ENCODE results near the gene CGREF1.

Gene CGREF1

DNA sequence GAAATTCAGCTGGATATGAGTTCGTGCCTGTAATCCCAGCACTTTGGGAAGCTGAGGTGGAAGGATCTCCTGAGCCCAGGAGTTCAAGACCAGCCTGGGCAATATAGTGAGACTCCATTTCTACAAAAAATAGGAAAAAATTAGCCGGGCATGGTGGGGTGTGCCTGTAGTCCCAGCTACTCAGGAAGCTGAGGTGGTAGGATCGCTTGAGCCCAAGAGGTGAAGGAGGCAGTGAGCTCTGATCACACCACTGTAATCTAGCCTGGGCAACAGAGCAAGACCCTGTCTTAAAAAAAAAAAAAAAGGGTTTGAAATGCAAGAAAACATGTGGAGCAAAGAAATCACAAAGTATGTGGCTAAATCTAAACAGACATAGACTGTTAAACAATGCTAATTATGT is 9.8 kb downstream of the CGREF1 start:
- DNase-seq: no peak

DNA sequence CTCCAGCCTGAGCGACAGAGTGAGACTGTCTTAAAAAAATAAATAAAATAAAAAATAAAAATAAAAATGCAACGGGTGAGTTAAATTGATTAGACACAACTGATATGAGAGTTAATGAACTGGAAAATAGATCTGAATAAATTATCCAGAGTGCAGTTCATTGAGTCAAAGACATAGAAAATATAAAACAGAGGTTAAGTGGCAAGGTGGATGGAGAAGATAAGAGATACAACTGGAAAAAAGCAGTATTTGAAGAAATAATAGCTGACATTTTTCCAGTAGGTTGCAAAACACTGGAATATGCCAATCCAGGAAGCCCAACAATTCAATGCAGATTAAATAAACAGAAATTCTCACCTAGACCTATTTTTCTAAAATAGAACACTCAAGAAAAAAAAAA is 10.7 kb downstream of the CGREF1 start:
- no peak for DNase-seq

DNA sequence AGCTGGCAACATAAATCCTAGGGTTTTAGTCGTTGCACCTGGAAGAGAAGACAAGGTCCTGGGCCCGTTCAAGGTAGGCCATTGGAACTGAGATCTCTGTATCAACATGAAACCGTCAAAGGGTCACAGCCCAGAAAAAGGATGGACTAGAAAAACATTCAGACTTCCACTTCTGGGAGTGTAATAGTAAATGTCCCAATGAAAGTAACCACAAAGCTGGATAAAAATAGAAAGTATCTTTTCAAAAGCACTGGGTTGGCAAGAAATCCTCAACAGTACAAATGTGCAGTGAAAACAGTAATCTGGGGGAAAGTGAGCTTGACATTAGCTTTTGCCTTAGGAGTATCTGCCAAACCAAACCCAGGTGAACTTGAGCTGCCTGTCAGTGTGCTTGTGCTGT is 12.9 kb downstream of the CGREF1 start:
- no peak for DNase-seq

DNA sequence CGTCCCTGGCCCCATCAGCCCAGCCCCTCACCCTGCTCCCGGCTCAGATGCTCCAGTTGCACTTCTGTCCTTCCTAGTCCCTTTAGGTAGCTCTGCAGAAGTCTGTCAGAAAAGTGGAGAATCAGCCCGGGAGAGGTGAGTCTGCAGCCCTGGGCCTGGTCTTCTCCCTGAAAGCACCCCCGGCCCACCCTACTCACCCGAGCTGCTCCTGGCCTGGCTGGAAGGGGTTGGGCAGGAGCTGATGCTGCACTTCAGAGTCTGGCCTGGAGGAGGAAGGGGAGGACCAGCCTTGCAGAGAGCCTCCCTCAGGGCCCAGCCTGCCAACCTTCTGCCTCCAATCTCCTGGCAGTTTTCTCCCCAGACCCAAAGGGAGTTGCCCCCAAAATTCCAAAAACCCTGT is 16.6 kb downstream of the CGREF1 start:
- DNase-seq: no peak

DNA sequence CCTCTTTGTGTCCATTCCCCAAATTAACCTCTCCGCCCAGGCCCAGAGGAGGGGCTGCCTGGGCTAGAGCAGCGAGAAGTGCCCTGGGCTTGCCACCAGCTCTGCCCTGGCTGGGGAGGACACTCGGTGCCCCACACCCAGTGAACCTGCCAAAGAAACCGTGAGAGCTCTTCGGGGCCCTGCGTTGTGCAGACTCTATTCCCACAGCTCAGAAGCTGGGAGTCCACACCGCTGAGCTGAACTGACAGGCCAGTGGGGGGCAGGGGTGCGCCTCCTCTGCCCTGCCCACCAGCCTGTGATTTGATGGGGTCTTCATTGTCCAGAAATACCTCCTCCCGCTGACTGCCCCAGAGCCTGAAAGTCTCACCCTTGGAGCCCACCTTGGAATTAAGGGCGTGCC is 18.9 kb downstream of the CGREF1 start:
- no peak for DNase-seq

DNA sequence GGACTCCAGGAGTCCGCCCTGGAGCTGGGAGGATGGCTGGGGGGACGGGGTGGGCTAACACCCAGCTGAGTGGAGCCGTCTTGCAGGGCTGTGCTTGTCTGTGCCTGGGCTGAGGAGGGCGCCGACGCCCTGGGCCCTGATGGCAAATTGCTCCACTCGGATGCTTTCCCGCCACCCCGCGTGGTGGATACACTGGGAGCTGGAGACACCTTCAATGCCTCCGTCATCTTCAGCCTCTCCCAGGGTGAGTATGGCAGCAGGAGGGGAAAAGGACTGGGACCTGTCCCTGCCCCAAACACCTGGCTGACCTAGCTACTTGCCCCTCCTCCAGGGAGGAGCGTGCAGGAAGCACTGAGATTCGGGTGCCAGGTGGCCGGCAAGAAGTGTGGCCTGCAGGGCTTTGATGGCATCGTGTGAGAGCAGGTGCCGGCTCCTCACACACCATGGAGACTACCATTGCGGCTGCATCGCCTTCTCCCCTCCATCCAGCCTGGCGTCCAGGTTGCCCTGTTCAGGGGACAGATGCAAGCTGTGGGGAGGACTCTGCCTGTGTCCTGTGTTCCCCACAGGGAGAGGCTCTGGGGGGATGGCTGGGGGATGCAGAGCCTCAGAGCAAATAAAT is 19.5 kb downstream of the CGREF1 start:
- no peak for DNase-seq

DNA sequence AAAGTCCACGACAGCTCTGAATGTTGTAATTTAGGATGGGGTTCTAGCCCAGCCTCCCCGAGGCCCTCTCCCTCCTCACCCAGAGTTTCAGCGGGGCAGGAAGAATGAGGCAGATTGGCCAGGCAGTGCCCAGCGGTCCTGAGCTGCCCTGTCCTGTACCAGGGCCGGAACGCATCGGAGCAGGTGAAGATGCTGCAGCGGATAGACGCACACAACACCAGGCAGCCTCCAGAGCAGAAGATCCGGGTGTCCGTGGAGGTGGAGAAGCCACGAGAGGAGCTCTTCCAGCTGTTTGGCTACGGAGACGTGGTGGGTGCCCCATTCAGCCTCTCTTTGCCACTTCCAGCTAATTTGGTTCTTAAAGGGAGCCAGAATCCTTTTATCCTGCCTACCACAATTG is 21.6 kb downstream of the CGREF1 start:
- DNase-seq: no peak

DNA sequence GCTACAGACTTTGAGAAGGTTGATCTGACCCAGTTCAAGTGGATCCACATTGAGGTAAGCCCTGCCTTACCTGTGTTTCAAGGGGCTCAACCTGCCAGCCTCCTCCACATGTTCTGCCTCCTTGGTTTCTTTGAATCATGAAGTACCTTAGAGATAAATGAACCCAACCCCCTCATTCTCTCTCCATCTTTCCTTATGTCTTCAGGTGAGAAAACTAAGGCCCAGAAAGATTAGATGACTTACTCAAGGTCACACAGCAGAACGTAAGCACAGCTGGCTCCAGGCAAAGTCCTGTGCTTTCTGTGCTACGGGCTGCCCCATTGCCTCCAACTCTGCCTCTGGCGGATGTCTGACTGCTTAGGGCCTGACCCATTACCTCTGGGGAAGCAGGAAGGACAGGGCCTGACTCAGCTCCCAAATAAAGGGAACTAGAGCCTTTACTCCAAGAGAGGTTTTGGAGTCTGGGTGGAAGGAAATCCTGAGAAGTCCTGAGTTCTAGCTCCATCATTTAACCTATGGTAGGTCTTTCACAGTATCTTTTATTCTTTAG is 22.1 kb downstream of the CGREF1 start:
- no peak for DNase-seq

DNA sequence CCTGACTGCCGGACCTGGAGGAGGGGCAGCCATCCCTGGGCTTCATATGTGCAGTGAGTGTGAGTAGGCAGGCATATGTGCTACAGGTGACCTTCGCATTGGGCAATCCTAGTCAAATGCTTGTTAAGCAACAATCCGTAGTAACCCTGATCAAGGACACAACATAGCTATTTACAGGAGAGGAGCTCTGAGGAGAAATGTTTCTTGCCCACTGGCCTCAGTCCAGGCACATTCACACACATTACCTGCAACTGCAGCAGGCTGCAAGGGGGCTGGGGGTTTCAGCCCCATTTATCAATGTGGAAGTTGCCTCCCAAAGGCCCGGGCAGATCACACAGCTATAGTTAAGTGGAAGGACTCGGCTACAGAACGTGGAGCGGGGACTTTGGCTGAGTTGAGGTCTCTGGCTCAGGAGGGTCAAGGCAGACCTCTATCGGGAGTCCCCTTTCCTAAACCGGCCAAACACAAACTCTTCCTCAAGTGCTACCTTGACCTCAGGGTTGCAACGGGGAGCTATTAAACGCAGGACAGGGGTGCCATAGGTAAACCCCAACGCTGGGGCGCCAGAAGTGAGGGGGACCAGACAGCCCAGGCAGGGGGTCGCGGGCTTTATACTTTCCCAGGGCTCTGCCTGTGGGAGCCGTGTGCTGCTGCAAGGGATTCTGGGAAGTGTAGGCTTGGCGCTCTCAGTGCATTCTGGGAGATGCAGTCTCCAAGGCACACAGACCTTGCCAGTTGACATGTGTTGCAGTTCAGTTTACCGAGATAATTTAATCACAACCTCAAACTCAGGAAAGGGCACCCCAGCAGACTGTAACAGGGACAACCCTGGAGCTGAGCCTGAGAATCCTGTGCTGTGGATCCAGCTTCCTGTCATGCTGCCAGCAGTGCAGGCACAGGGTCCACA is 22.9 kb downstream of the CGREF1 start:
- DNase-seq: no peak

DNA sequence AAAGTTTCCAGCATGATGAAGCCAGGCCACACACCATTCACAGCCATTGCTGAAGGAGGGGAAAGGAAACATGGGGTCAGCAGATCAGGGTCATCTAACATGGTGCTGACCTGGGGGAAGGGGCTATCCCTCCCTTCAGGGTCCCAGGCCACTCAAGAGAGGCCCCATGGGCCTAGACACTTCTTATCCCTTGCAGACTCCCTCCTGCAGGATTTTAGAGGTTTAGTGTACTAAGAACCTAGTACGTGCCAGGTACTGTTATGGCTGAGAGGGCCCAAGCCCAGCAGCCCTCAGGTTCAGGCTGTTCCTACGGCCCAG is 23.5 kb downstream of the CGREF1 start:
- no peak for DNase-seq

DNA sequence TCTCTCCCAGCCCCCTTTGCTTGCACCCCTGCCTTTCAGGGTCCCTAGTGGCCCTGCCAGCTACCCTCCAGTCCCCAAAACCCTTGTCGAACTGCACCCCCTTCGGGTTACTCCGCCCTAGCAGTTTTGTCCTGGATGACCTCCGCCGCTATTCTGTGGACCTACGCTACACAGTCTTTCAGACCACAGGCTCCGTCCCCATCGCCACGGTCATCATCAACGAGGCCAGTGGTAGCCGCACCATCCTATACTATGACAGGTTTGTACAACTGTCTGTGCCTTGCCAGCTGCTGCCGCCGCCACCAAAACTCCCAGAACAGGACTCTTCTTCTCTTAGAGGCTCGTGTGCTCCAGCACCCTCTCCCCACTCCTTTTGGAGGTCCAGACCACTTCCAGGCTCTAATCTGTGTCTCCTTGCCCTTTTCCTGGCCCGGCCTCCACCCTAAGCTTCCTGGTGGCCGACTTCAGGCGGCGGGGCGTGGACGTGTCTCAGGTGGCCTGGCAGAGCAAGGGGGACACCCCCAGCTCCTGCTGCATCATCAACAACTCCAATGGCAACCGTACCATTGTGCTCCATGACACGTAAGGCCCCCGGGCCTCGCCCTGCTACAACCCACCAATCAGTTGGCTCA is 24.5 kb downstream of the CGREF1 start:
- DNase-seq: no peak

DNA sequence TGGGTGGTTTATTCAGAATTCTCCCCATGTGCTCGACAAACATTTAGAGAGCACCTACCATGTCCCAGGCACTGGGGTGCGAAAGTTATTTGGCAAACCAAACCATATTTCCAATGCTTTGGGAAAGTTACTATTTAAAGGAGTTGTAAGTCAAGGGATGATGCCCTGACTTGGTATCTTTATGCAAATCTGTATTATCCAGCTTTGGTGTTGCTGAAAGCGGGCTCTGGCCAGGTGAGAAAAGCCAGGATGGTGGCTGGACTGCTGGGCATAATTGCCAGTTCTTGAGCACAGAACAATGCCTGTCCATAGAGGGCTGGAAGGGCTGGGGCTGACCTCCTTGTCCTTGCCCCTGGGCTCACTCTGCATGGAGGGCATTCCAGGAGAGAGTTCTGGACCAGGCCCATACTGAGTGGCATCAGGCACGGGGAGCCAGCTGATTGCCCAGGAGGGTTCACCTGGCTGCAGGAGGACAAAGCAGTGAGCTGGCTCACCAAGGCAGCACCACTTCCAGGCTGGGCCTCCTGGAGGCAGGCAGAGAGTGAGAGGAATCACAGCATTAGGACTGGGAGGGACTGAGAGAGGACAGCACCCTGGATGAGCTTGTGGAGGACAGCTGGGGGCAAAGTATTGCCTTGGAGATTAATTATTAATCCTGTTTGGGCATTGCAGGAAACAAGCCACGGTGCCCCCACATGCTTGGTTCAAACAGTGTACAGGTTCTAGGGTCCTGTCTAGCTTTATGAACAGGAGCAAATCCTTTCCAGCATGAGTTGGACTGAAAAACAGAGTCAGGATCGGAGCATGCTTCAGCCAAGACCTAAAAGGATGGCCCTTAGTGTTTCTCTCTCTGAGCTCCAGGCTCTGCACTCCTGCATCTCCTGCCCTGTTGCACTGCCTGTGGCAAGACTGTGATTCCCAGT is 25.2 kb downstream of the CGREF1 start:
- DNase-seq: no peak

DNA sequence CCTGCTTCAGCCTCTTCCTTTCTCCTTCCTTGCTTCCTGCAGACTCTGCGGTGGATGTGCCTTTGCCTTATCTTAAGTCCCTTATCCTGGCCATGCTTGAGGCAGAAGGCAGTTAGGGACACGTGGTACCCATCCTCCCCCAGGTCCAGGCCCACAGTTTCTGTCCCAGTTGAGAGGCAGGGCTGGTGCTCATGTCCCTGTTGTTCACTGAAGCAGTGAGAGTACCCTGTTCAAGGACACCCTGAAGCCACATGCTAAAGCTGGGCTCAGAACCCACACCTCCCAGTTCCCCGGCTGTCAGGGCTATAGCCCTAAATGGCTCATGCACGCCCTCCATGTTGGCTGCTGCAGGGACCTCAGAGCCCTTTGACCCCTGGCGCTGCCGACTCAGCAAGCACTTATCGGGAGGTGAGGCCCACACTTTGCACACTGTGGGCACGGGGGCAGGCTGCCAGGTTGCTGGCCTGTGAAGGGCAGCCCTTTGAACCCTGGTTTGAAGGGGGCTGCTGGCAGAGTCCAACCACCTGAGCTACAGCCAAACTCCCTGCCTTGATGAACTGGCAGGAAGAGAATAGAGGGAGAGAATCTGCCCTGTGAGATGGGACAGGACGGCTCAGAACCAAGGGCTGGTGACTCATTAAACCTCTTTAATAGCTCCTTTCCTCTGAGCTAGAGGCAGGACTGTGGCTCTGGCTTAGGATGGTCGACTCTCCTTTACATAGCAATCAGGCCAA is 26.1 kb downstream of the CGREF1 start:
- DNase-seq: no peak

DNA sequence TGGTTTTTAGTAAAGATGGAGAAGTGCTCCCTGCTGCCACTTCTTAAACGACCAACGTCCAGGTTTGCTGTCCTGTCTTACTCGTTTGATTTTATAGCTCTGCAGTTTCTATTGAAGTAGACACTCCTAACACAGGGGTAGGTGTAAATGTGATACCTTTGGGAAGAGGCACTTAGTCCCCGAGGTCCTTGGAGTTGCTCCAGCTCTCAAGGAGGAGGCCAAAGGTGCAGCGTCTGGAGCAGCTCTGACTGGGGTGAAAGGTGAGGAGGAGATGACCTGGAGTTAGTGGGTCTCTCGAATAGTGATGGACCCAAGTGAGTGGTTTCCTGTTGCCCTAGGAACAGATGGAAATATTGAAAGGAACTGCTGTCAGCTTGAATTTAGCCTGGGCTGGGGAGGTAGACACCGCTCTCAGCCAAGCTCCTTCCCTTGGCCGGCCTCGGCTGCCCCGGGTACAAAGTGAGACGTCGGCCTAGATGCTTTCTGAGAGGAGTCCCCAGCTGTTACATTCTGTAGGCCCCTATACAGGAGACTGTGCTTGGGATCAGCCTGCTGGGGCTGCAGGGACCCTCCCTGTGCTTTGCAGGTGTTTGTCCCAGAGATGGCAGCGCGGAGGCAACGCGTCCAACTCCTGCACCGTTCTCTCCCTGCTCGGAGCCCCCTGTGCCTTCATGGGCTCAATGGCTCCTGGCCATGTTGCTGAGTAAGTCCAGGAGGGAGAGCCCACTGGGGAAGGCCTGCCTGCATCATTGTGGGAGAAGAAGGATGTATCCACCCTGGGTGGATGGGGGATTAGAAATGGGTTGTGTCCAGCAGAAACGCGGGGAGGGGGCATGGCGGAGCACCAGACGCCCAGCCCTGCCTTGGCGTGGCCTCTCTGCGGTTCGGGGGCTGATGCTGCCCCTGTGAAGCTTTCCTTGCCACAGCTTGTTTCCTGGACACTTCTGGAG is 26.9 kb downstream of the CGREF1 start:
- DNase-seq: no peak

DNA sequence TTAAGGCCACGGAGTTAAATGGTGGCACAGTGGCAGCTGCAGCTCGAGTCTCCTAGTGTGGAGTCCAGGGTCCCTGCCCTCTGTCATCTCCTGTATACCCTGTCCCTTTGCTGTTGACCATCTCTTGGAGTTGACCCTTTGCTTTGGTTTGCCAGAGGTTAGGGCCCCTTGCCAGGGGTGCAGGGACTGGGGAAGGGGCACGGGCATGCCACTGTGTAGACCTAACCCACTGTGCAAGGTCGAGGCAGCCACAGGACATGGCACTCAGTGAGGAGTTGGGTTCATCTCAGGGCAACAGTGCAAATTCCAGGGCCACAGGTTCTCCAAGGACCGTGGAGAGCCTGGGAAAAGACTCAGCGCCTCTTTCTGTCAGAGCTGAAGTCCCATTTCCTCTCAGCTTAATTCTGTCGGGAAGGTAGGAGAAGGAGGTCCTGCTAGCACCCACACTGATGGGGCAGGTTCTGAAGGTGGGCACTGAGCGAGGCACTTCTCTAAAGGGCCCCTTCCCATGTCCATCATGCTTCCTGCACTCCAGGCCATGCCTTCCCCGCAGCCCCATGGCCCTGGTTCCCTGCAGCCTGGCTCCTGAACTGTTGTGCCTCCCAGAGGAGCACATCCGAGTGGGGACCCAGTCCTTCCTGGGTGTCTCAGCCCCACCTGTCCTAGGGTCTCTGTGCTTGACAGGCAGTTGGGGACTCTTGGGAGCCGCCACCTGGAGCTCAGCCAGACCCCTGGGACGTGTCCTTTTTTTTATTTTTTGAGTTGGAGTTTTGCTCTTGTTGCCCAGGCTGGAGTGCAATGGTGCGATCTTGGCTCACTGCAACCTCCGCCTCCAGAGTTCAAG is 29.6 kb downstream of the CGREF1 start:
- no peak for DNase-seq

DNA sequence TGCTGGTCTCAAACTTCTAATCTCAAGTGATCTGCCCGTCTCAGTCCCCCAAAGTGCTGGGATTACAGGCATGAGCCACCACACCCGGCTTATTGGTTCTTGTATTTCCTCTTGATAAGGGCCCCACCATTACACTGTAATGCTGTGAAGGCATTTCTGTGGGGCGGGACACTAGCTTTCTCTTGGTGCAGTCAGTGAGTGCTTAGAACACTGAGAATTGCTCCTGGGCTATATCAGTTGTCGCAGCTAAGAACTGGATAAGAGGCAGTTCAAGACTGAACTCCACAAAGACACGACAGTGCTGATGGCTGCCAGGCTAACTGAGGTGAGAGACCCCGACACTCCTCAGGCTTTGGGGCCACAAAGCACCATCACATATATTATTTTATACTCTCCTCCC is 30.3 kb downstream of the CGREF1 start:
- no peak for DNase-seq

DNA sequence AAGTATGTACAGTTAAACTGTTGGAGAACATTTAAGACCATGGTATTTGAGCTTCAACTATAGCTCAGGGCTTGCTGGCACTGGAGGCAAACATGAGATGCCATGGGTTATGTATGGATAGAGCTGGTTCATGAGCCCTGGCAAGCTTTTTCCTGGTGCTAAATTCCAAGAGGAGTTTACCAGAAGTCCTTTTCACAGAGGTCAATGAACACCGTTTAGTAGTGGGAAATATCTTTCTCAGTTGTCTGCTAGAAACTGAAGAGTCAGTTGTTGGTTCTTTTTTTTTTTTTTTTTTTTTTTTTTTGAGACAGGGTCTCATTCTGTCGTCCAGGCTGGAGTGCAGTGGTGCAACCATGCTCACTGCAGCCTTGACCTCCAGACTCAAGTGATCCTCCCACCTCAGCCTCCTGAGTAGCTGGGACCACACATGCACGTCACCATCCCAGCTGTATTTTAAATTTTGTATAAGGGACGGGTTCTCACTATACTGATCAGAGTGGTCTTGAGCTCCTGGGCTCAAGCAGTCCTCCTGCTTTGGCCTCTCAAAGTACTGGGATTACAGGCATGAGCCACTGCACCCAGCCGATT is 31.0 kb downstream of the CGREF1 start:
- DNase-seq: no peak

DNA sequence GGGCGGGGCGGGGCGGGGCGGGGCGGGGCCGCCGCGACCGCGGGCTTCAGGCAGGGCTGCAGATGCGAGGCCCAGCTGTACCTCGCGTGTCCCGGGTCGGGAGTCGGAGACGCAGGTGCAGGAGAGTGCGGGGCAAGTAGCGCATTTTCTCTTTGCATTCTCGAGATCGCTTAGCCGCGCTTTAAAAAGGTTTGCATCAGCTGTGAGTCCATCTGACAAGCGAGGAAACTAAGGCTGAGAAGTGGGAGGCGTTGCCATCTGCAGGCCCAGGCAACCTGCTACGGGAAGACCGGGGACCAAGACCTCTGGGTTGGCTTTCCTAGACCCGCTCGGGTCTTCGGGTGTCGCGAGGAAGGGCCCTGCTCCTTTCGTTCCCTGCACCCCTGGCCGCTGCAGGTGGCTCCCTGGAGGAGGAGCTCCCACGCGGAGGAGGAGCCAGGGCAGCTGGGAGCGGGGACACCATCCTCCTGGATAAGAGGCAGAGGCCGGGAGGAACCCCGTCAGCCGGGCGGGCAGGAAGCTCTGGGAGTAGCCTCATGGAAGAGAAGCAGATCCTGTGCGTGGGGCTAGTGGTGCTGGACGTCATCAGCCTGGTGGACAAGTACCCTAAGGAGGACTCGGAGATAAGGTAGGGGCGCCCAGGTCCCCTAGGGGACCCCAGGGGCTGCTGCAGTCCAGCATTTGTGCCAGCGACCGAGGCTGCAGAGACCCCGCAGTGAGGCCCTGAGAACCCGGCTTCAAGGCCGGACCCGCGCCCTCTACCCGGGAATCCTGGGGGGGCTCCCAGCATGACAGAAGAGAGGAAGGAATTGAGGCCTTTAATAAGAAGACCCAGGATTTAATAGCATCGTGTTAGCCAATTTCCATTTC is 32.0 kb downstream of the CGREF1 start, which contains the start of gene KHK:
TSS of gene KHK (plus strand) at position 49 of the 870 bp plus-strand sequence. CDS start at position 537, 488 bp downstream.
- no peak for DNase-seq

All from activated CD4-positive, CD25-positive, alpha-beta regulatory T cell treated with anti-CD3 and anti-CD28 coated beads, Interleukin-2, amount 50 U/mL, for 72 hours (primary cell).